OCI-LY3 (cell line): ENCODE results near the gene CAPN1.

Source experiments
- H2AFZ ChIP-seq: fragments of 200-600, 300-600 bp; shearing (Covaris generic); 2 replicates; pipeline ENCODE4 v1.6.0; 2014; ENCODE audit warnings: antibody characterized with exemption, low read depth, low read length
- H3K27ac ChIP-seq: fragments of 200-600, 300-600 bp; sonication (generic); 2 replicates; pipeline ENCODE4 v1.5.1; 2014; ENCODE audit warnings: mild to moderate bottlenecking, low read length, moderate library complexity, mixed read lengths
- H3K27me3 ChIP-seq: fragments of 200-600, 300-600 bp; sonication (generic); 2 replicates; pipeline ENCODE4 v1.6.1; 2014; ENCODE audit warnings: low read depth, low read length, mixed read lengths
- H3K36me3 ChIP-seq: fragments of 200-600, 300-600 bp; sonication (generic); replicated peaks from 2 replicates; pipeline ENCODE3; 2014; ENCODE audit warnings: low read depth, low read length, mixed read lengths
- H3K4me1 ChIP-seq: fragments of 300-600, 200-600 bp; sonication (generic); 2 replicates; pipeline ENCODE4 v1.6.1; 2014; ENCODE audit warnings: low read length, mixed read lengths
- H3K4me2 ChIP-seq: fragments of 200-600, 300-600 bp; sonication (generic); 2 replicates; pipeline ENCODE4 v1.6.1; 2014; ENCODE audit warnings: low read length, mixed read lengths
- H3K4me3 ChIP-seq: fragments of 300-600, 200-600 bp; sonication (generic); 2 replicates; pipeline ENCODE4 v1.5.1; 2014; ENCODE audit warnings: antibody characterized with exemption, mild to moderate bottlenecking, low read length, moderate library complexity
- H3K79me2 ChIP-seq: fragments of 300-600, 200-600 bp; shearing (Covaris generic); 2 replicates; pipeline ENCODE4 v1.6.1; 2014; ENCODE audit warnings: mild to moderate bottlenecking, low read length, mixed read lengths
- H3K9ac ChIP-seq: fragments of 300-600, 200-600 bp; shearing (Covaris generic); 2 replicates; pipeline ENCODE4 v1.6.0; 2014; ENCODE audit warnings: mild to moderate bottlenecking, low read length, moderate library complexity
- H3K9me3 ChIP-seq: fragments of 200-600, 300-600 bp; shearing (Covaris generic); 2 replicates; pipeline ENCODE4 v1.6.1; 2014; ENCODE audit warnings: low read length, mixed read lengths; ENCODE audit not compliant: insufficient read depth
- H4K20me1 ChIP-seq: fragments of 200-600, 300-600 bp; sonication (generic); 2 replicates; pipeline ENCODE4 v1.6.1; 2016; ENCODE audit warnings: low read length, mixed read lengths; ENCODE audit not compliant: insufficient read depth
- EZH2phosphoT487 ChIP-seq: fragments of 200-600 bp; shearing (Covaris generic); IDR thresholded peaks from 2 replicates; pipeline ENCODE4 v1.6.1; 2018; ENCODE audit warnings: antibody characterized with exemption, mixed run types, low read depth
- TF ChIP-seq, protein P1 (sequence below): fragments of 200-600, 300-600 bp; sonication (generic); IDR thresholded peaks from 2 replicates; pipeline ENCODE4 v1.5.1; 2014; ENCODE audit warnings: antibody characterized with exemption, low read length, low read depth

Gene CAPN1

DNA sequence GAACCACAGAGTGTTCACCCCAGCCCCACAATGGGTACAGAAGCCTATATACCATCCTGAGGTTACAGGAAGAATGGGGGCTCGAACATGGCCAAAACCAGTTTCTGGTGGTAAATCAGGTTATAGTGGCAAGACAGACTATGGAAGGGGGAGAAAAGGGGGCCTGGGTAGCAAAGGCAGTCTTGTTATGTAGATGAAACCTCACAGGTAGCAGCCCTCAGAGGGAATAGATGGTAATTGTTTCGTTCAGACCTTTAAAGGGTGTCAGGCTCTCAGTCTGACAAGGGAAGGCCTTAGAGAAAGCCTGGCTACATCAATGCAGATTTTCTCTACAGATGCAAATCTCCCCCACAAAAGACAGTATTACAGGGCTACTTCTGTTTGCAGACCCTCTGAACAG is 3.4 kb downstream of the CAPN1 start:
- Histone ChIP-seq H3K4me2 (no peak overlapping the region), H4K20me1 (no peaks in the 10 kb centered on the region), H3K27ac (no peak overlapping the region), H2AFZ (no peak overlapping the region), H3K27me3 (no peaks in the 10 kb centered on the region), H3K9me3 (no peaks in the 10 kb centered on the region), H3K9ac (no peak overlapping the region), H3K36me3 (peaks cover 35% of the 10 kb centered on the region), H3K79me2 (peaks cover 13% of the 10 kb centered on the region), H3K4me1 (peaks cover 13% of the 10 kb centered on the region), H3K4me3 (no peak overlapping the region)
- TF ChIP-seq, protein P1, sequence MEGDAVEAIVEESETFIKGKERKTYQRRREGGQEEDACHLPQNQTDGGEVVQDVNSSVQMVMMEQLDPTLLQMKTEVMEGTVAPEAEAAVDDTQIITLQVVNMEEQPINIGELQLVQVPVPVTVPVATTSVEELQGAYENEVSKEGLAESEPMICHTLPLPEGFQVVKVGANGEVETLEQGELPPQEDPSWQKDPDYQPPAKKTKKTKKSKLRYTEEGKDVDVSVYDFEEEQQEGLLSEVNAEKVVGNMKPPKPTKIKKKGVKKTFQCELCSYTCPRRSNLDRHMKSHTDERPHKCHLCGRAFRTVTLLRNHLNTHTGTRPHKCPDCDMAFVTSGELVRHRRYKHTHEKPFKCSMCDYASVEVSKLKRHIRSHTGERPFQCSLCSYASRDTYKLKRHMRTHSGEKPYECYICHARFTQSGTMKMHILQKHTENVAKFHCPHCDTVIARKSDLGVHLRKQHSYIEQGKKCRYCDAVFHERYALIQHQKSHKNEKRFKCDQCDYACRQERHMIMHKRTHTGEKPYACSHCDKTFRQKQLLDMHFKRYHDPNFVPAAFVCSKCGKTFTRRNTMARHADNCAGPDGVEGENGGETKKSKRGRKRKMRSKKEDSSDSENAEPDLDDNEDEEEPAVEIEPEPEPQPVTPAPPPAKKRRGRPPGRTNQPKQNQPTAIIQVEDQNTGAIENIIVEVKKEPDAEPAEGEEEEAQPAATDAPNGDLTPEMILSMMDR = no peak
- TF ChIP-seq EZH2phosphoT487 = no peak

DNA sequence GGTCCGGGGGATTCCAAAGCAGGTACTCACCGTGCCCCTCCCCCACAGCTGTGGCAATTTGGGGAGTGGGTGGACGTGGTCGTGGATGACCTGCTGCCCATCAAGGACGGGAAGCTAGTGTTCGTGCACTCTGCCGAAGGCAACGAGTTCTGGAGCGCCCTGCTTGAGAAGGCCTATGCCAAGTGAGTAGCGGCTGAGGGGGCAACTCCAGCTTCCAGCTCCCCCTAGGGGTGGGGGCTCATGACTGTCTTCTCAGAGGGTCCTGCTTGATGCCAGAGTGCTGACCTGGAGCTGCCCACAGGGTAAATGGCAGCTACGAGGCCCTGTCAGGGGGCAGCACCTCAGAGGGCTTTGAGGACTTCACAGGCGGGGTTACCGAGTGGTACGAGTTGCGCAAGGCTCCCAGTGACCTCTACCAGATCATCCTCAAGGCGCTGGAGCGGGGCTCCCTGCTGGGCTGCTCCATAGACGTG is 4.2 kb downstream of the CAPN1 start:
- H4K20me1 ChIP-seq = no peaks in the 10 kb centered on the region
- H3K27me3 ChIP-seq = no peaks in the 10 kb centered on the region
- TF ChIP-seq EZH2phosphoT487 = no peak
- TF ChIP-seq, protein P1 = peak; percentile 31
- H3K9ac ChIP-seq = no peak overlapping the region
- no peaks in the 10 kb centered on the region for H3K9me3 ChIP-seq
- H3K79me2 ChIP-seq = peaks cover 13% of the 10 kb centered on the region
- H3K4me3 ChIP-seq = no peak overlapping the region
- peaks cover 9% of the 10 kb centered on the region for H3K4me1 ChIP-seq
- no peak overlapping the region for H2AFZ ChIP-seq
- H3K36me3 ChIP-seq = peaks cover 37% of the 10 kb centered on the region
- H3K4me2 ChIP-seq = no peak overlapping the region
- H3K27ac ChIP-seq = no peak overlapping the region

DNA sequence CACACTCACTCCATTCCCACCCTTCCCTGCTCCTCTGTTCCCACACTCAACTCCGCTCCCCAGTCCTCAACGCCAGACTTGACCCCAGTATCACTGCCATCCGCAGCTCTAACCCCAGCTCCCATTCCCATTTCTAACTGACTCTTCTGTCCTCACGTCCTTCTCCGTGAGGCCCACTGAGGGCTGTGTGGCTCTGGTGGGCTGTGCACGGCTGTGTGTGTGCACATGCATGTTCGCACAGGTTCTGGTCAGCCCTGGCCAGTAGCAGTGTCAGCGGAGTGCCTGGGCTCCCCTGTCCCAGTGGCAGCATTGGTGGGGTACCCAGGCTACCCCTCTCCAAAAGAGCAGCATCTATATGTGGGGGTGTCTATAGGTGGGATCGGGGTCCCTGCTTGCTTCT is 5.0 kb downstream of the CAPN1 start:
- Histone ChIP-seq H3K4me2 (no peak overlapping the region), H3K4me1 (peaks cover 9% of the 10 kb centered on the region), H3K27ac (no peak overlapping the region), H3K27me3 (no peaks in the 10 kb centered on the region), H3K9me3 (no peaks in the 10 kb centered on the region), H2AFZ (no peak overlapping the region), H3K9ac (no peak overlapping the region), H3K36me3 (peaks cover 37% of the 10 kb centered on the region), H3K4me3 (no peak overlapping the region), H3K79me2 (peaks cover 13% of the 10 kb centered on the region), H4K20me1 (no peaks in the 10 kb centered on the region)
- no peak for TF ChIP-seq EZH2phosphoT487
- TF ChIP-seq, protein P1 = no peak

DNA sequence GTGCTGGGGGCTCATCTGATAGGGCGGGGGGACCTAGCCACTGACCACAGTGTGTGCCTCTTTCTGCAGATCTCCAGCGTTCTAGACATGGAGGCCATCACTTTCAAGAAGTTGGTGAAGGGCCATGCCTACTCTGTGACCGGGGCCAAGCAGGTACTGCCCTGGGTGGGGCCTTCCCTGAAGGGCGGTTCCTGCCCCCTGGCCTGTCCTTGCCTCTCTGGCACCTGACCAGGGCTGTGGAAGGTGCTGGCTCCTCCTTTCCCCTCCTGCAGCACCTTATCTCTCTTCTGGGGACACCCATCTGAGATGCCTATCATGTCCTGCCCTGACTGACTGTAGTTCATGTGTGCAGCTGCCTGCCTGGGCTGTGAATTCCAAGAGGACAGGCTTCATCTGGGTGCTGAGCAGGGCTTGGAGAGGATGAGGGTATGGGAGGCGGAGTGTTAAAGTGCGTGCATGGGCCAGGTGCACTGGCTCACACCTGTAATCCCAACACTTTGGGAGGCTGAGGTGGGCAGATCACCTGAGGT is 5.5 kb downstream of the CAPN1 start:
- H3K79me2 ChIP-seq = peaks cover 9% of the 10 kb centered on the region
- no peak overlapping the region for H3K4me3 ChIP-seq
- no peak overlapping the region for H2AFZ ChIP-seq
- H3K36me3 ChIP-seq = peaks cover 39% of the 10 kb centered on the region
- H3K27ac ChIP-seq = no peak overlapping the region
- no peak for TF ChIP-seq EZH2phosphoT487
- TF ChIP-seq, protein P1 = no peak
- no peak overlapping the region for H3K9ac ChIP-seq
- no peaks in the 10 kb centered on the region for H3K27me3 ChIP-seq
- peaks cover 9% of the 10 kb centered on the region for H3K4me1 ChIP-seq
- no peaks in the 10 kb centered on the region for H4K20me1 ChIP-seq
- H3K4me2 ChIP-seq = no peak overlapping the region
- no peaks in the 10 kb centered on the region for H3K9me3 ChIP-seq
